Coronary artery (tissue), 2 donors: Measurements from ENCODE around the gene NPNT.

Experiments used
- DNase-seq: peaks from one replicate; pipeline ENCODE4 v3.0.0-alpha.2; 2017; ENCODE audit warnings: low spot score
- H3K27ac ChIP-seq, 2 donors: fragments of 200-600 bp; sonication (generic); one replicate each; pipeline ENCODE4 v1.5.1; 2016 to 2019
- H3K4me3 ChIP-seq: fragments of 200-600 bp; sonication (generic); 2 replicates; pipeline ENCODE4 v1.5.1; 2016; ENCODE audit warnings: mild to moderate bottlenecking, moderate library complexity
- TF ChIP-seq, protein P1 (sequence below): fragments of 200-600 bp; sonication (generic); IDR thresholded peaks from one replicate; pipeline ENCODE4 v1.5.1; 2019; ENCODE audit warnings: antibody characterized with exemption

NPNT gene

GRCh38 chr4:105936901-105937300 lies 41.6 kb downstream of the NPNT start:
- TF ChIP-seq, protein P1, sequence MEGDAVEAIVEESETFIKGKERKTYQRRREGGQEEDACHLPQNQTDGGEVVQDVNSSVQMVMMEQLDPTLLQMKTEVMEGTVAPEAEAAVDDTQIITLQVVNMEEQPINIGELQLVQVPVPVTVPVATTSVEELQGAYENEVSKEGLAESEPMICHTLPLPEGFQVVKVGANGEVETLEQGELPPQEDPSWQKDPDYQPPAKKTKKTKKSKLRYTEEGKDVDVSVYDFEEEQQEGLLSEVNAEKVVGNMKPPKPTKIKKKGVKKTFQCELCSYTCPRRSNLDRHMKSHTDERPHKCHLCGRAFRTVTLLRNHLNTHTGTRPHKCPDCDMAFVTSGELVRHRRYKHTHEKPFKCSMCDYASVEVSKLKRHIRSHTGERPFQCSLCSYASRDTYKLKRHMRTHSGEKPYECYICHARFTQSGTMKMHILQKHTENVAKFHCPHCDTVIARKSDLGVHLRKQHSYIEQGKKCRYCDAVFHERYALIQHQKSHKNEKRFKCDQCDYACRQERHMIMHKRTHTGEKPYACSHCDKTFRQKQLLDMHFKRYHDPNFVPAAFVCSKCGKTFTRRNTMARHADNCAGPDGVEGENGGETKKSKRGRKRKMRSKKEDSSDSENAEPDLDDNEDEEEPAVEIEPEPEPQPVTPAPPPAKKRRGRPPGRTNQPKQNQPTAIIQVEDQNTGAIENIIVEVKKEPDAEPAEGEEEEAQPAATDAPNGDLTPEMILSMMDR = no peak
- Histone ChIP-seq H3K4me3 (no peak overlapping the region), H3K27ac (no peak overlapping the region)
- no peak for DNase-seq

- DNase-seq = no peak
- H3K4me3 ChIP-seq = no peak overlapping the region
- TF ChIP-seq, protein P1 = no peak
- no peak overlapping the region for H3K27ac ChIP-seq
Observed at GRCh38 chr4:105937759-105938158, 42.5 kb downstream of the NPNT start.

GRCh38 chr4:105943234-105943633 lies 48.0 kb downstream of the NPNT start:
- TF ChIP-seq, protein P1 = no peak
- Histone ChIP-seq H3K4me3 (no peak overlapping the region), H3K27ac (no peak overlapping the region)
- no peak for DNase-seq

- no peak overlapping the region for H3K4me3 ChIP-seq
- DNase-seq = no peak
- H3K27ac ChIP-seq = no peak overlapping the region
- TF ChIP-seq, protein P1 = no peak
Observed at GRCh38 chr4:105944540-105944939, 49.3 kb downstream of the NPNT start.

- no peak for DNase-seq
- Histone ChIP-seq H3K4me3 (no peak overlapping the region), H3K27ac (no peak overlapping the region)
- TF ChIP-seq, protein P1 = no peak
Observed at GRCh38 chr4:105946771-105947170, 51.5 kb downstream of the NPNT start.

GRCh38 chr4:105950701-105951100 lies 55.4 kb downstream of the NPNT start:
- DNase-seq = no peak
- Histone ChIP-seq H3K4me3 (no peak overlapping the region), H3K27ac (no peak overlapping the region)
- TF ChIP-seq, protein P1 = no peak

DNA sequence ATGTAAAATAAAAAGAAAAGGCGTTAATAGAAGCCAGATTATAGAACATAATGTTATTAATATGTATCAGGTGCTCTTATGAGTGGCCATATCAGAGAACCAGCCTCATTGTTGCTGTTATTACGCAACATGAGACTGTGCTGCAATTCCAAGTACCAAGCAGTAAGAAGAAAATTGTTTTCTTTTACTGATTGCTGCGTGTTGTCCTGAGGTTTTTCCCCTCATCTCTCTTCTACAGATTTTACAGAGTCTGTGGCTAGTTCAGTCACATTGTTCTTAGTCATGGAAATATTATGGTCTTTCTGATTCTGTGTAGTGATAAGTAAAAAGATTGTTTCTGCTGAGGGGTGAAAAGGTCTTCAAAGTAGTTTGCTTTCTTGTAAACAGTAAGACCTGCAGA lies 55.9 kb downstream of the NPNT start:
- H3K27ac ChIP-seq = no peak overlapping the region
- TF ChIP-seq, protein P1 = no peak
- DNase-seq = no peak
- no peak overlapping the region for H3K4me3 ChIP-seq
